HK-2 (cell line): ENCODE results near the gene FOCAD.
"Not testable (repeated sequence)": the region's sequence is repeated elsewhere in the genome, so short reads cannot be mapped to it uniquely, and the experiment has no call there.

ENCODE experiments used
- DNase-seq: peaks from one replicate; pipeline ENCODE4 v3.0.0-alpha.2; 2018; ENCODE audit not compliant: unreplicated experiment

FOCAD gene, protein sequence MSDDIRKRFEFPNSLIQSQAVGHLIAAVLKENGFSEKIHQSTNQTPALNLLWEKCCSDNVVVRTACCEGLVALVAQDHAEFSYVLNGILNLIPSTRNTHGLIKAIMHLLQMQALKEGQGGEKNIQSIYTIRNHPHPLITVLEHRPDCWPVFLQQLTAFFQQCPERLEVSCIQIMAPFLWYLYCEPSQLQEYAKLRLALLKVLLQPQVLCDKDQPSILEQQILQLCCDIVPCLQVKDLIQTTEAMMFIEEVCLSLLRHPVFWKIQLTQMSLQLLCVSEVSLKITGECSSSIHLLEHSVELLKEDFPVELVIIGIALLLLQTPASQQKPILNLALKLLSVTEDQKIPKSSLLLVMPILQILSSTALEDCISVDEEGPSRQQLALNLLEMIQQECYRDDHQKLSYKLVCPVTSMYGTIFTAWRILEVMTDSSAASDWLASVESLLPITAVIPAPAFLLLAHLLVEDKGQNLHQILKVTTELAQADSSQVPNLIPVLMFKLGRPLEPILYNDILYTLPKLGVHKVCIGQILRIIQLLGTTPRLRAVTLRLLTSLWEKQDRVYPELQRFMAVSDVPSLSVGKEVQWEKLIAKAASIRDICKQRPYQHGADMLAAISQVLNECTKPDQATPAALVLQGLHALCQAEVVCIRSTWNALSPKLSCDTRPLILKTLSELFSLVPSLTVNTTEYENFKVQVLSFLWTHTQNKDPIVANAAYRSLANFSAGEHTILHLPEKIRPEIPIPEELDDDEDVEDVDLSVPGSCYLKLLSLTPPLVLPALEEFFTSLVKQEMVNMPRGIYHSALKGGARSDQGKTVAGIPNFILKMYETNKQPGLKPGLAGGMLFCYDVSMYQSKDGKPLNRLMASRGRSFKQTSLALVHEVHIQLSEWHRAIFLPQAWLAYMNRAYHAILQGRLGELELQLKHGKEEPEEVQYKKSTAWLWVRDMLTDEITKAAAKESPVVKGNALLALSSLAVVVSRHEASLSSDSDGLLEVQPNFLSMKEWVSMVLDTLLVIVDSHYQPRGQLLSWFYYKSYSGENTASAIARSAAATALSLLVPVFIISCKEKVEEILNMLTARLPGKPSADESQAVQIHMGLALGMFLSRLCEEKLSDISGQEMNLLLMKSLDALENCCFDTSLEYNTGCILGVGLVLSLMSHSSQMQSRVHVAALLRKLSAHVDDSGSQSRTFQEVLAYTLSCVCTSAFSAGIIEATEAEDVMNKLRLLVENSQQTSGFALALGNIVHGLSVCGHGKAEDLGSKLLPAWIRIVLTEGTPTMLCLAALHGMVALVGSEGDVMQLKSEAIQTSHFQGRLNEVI (N-terminal part only)

DNA sequence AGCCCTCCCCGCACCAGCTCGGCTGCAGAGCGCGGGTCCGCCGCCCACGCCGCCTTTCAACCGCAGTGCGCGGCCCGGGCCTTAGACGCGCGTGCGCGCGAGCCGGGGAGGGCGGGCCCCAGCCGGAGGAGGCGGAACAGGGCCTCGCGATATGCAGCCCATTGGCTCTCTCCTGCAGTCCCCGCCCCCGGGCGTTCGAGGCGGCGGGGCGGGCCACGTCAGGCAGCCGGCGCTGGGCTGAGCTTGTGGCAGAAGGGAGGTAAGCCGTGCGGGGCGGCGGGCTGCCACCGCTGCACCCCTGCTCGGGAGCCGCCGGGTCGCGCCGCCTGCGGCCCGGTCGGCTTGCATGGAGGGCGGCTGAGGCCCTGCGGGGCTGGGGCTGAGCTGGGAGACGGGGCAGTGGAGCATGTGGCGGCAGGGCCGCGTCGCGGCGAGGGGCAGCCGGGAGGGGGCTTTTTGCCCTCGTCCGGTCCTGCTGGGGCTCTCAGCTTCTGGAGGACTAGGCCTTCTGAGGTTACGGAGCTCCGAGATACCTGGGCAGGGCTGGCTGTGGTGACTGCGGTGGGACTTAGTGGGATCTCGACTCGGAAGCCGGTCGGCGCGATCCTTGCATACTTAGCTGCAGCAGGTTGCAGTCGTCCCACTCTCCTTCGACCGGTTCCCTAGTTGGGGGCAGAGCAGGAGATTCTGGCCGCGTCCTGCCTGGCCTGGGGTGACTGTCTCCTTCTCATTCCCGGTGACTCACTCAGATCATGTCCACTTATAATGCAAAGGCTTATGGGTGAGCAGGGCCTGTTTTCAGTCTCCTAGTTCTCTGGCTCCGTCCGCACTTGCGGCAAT is at the start of gene FOCAD:
FOCAD (plus strand) TSS at position 225 of the 840 bp plus-strand sequence. CDS start 31,095 bp downstream, outside the sequence.
- peak; percentile 90 for DNase-seq

DNA sequence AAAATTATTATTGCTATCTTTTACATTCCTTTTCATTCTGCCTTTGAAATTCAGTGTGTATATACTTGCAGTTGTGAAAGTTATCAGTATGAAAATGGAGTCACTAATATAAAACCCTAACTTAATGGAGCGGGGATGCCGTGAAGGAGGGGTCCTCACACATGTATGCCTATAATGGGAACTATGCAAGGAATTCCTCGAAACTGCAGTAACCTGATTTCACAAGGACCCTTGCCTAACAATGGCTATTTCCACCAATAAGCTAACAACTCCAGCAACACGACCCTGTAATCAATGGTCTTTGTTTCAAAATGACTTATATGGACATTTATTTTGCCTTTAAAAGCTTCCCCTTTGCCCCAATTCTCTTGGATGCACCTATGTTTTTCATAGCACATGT is 49.2 kb upstream of the FOCAD start:
- DNase-seq, result no peak

DNA sequence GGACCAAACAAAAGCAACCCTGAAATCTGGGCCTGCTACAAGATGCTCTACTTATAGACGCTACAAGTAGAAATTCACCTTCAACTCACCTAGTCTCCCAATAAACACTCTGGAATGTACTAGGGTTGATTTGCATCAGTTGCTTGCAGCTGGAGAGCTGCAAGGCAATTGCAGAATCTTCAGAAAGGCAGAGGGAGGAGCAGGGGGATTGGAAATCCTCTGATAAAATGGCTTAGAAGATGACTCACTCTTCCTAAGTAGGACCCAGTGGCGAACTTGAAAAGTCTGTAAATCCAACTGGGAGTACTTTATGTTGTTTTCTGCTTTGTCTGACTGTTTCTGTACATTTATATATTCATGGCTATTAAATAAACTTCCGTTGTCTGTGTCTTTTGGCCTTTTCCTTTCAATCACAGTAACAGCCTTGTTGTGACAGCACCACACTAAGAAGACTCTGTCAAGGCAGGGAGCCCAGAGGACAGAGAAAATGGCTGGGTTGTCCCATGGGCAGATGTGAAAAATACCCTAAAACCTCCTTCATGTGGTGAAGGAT is 47.1 kb upstream of the FOCAD start:
- DNase-seq, result no peak

DNA sequence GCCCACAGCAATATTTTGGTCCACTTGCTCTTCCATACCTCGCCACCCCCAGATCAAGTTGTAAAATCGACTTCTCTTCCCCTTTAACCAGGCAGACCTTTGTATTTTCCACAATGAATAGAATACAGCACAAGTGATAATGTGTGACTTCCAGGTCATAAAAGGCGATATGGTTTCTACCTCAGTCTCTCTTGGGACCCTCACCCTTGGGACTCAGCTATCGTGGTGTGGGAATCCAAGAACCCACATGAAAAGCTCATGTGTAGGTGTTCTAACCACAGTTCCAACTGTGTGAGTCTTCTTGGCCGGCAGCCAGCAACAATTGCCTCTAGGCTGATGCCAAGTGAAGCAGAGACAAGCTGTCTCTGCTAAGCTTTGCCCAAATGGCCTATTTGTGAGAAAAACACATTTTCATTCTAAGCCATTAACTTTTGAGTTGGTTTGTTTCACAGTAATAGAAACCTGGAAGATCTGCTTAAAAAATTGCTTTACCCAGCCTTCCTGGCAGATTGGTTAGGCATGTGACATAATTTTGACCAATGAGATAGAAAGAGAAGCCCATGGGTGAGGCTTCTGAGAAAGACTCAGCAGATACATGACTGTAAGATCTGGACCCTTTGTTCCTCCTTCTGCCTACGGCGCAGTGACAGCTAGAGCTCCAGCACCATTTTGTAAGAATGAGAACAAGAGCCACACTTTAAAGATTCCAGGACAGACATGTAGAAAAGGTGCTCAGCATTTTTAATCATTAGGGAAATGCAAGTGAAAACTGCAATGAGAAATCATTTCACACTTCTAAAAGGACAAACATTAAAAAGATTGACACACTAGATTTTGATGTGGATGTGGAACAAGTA is 43.5 kb upstream of the FOCAD start:
- peak; percentile 49 for DNase-seq

DNA sequence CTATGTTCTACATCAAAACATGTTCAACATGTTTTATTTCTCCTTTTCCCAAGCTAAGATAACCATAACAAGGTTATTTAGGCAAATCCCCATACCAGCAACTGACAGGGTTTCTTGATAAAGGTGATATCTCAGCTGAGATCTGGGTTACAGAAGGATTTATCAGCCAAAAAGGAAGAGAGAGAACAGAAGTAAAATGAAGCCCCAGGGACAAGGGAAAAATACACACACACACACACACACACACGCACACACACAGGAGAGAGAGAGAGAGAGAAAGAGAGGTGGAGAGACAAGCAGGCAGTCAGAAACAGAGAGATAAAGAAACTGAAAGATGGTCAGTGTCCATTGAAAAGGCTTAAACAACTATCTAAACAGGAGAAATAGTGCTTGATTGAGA is 42.0 kb upstream of the FOCAD start:
- no peak for DNase-seq

DNA sequence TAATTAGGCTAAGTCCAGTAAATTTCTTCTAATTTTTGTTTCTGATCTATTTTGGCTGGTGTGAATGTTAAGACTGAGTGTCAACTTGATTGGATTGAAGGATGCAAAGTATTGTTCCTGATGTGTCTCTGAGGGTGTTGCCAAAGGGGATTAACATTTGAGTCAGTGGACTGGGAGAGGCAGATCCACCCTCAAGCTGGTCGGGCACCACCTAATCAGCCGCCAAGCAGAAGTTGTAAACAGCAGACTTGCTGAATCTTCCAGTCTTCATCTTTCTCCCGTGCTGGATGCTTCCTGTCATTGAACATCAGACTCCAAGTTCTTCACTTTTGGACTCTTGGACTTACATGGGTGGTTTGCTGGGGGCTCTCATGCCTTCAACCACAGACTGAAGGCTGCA is 40.4 kb upstream of the FOCAD start:
- DNase-seq, result no peak

DNA sequence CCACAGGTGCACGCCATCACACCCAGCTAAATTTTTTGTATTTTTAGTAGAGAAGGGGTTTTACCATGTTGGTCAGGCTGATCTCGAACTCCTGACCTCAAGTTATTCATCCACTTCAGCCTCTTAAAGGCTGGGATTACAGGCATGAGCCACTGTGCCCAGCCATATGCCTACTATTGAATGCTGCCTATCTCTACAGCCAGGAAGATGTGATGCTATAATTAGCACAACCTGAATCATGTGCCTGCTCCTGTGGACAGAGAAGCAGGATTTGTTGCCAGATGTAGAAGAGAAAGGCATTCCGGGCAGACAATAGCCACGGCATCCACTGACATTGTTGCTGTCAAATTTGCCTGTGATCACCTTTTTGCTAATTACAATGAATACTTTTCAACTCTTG is 37.4 kb upstream of the FOCAD start:
- no peak for DNase-seq

DNA sequence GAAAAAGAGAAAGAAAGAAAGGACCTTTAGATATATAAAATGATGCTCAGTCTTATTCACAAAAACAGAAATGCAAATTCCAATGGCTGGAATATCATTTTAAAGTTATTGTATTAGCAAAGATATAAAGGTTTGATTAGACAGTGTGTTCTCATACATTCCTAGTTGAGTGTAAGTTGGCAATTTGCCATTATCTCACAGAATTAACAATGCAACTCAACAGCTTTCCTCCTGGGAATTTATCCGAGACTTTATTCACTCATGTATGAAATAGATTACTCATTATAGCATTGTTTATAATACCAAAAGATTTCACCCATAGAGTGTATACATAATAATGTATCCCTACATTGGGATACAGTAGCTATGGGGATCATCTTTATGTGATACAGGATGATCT is 34.7 kb upstream of the FOCAD start:
- DNase-seq, result no peak

DNA sequence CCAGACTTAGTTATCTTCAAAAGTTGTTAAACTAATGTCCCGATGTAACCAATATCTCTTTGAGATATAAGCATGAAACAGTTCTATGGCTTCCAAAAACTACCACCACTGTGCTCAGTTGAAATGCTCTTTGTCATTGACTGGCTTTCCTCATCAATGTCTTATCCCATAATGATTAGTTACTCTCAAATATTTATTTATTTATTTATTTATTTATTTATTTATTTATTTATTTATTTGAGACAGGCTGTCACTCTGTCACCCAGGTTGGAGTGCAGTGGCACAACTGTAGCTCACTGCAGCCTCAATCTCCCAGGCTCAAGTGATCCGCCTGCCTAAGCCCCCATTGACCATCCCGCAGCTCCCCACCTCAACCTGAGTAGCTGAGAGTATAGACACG is 33.7 kb upstream of the FOCAD start:
- DNase-seq, result no peak

DNA sequence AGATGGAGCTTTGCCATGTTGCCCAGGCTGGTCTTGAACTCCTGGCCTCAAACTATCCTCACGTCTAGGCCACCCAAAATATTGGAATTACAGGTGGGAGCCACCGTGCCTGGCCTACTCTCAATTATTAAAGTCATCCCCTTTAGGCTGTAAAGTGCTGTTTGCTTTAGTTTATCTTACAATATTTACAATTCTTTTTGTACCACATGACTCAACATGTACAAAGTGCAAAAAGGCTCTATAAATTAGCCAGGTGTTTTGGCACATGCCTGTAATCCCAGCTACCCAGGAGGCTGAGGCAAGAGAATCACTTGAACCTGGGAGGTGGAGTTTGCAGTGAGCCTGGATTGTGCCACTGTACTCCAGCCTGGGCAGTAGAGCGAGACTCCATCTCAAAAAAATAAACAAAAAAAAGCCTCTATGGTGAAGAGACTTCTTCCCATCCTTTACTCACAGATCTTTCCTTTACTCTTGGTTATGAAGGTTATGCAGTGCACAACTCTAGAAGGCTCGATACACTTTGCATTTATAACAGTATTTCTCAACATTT is 33.2 kb upstream of the FOCAD start:
- DNase-seq, result no peak

DNA sequence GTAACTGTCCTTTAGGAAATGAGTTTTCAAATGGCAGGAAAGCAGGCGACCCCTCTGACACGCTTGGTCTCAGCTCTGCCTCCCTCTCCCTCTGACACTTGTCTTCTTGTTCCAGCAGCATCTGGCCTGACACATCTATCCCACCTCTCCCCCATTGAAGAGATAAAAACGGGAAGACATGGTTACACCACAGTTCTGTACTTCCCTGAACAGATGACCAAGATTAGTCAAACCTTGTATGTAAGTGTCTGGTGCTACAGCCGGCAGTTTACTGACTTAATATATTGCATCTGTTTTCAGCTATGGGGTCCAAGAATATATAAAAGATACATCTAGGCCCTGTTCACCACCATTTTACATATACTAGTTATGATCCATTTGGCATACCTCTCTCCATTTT is 32.1 kb upstream of the FOCAD start:
- no peak for DNase-seq

DNA sequence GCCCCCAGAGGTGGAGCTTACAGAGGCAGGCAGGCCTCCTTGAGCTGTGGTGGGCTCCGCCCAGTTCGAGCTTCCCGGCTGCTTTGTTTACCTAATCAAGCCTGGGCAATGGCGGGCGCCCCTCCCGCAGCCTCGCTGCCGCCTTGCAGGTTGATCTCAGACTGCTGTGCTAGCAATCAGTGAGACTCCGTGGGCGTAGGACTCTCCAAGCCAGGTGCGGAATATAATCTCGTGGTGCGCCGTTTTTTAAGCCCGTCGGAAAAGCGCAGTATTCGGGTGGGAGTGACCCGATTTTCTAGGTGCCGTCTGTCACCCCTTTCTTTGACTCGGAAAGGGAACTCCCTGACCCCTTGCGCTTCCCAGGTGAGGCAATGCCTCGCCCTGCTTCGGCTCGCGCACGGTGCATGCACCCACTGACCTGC is 25.8 kb upstream of the FOCAD start:
- DNase-seq, result not testable (repeated sequence)

DNA sequence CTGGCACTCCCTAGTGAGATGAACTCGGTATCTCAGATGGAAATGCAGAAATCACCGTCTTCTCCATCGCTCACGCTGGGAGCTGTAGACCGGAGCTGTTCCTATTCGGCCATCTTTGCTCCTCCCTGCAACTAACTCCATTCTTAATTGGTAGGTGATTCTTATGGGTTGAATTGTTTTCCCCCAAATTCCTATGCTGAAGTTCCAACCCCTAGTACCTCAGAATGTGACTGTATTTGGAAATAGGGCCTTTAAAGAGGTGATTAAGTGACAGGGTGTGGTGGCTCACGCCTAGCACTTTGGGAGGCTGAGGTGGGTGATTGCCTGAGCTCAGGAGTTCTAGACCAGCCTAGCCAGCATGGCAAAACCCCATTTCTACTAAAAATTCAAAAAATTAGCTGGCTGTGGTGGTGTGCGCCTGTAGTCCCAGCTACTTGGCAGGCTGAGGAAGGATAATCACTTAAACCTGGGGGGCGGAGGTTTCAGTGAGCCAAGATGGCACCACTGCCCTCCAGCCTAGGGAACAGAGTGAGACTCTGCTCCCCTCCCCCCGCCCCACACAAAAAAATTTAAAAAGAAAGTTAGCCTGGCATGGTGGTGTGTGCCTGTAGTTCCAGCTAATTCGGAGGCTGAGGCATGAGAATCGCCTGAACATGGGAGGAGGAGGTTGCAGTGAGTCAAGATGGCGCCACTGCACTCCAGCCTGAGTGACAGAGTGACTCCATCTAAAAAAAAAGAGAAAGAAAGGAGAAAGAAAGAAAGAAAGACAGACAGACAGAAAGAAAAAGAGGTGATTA is 25.2 kb upstream of the FOCAD start:
- DNase-seq, result peak; percentile 10

DNA sequence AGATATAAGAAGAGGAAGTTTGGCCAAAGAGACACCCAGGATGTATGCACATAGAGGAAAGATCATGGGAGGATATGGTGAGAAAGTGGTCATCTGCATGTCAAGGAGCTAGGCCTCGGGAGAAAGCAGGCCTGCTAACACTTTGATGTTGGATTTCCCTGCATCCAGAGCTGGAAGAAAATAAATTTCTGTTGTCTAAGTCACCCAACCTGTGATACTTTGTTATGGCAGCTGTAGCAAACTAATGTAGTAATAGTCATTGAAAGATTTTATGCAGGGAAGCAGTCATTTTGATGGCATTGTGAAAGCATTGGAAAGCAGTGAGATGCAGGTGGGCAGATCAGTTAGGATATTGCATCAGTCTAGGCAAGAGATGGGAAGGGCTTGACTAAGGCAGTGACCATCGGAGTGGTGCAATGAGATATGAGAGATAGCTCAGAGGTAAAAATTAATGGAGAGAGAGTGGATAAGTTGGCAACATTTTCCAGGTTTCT is 24.5 kb upstream of the FOCAD start:
- no peak for DNase-seq

DNA sequence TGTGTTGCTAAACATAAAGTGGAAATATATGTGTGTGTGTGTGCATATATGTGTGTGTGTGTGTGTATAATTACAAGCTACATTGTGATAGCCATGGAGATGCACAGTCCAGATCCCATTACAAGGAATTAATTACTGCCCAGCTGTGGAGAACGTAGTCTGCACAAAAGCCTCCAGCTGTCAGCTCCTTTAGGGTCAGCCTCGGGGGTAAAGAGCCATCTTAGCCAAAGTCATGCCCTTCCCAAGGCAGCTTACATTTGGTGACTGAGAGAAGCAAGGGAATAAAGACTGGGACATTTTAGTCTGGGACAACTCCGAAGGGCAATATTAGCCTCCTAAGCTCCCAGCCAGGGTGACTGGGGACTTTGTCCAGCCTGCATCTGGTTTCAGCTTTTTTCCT is 21.9 kb upstream of the FOCAD start:
- no peak for DNase-seq

DNA sequence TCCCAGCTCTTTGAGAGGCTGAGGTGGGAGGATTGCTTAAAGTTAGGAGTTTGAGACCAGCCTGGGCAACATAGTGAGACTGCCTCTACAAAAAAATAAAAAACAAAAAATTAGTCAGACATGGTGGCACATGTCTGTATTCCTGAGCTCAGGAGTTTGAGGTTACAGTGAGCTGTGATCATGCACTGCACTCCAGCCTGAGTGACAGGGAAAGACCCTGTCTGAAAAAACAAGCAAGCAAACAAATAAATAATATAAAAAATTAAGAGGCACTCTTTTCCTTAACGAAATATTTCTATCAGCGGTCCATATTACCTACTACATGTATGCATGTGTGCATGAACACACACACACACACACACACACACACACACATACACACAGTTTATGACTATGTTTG is 20.9 kb upstream of the FOCAD start:
- no peak for DNase-seq

DNA sequence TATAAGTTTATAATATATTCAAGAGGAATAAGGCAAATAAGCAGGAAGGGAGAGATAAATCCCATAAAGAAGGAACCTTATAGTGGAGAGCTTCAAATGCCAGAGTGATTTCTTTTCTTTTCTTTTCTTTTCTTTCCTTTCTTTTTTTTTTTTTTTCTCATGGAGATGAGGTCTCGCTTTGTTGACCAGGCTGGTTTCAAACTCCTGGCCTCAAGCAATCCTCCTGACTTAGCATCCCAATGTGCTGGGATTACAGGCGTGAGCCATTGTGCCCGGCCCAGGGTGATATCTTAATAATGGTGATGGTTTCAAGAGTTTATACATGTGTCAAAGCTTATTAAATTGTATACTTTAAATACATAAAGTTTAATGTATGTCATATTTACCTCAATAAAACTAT is 19.6 kb upstream of the FOCAD start:
- DNase-seq, result no peak

DNA sequence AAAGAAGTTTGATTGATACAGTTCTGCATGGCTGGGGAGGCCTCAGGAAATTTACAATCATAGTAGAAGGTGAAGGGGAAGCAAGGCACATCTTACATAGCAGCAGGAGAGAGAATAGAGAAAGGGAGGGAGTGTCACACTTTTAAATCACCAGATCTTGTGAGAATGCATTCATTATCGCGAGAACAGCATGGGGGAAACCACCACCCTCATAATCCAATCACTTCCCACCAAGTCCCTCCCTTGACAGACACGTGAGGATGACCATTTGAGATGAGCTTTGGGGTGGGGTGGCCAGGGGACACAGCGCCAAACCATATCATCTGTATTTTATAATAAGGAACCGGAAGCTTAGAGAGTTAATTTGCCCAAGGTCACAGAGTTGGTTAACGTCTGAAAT is 13.7 kb upstream of the FOCAD start:
- DNase-seq, result no peak

DNA sequence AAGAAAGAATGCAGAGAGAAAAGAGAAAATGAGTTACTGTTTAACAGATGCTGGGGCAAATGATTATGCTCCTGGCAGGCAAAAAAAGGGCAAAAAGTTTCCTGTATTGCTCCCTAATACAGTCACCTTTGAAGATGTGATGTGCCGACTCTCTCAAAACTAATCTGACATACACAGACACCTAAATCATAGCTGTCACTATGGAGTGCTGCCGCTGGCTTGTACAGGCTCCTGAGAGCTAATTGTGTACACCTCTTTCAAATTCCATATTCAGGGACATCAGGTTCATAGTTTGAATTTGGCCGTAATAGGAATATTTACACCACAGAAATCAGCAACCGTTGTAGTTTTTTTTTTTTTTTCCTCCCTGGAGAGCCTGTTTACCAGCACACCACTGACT is 12.4 kb upstream of the FOCAD start:
- DNase-seq, result no peak
